Measurements from ENCODE around the gene PTPRF.

- TF ChIP-seq POLR2A (IDR thresholded peaks at IDR 0.05; ENCODE audit: low read length) (peak; percentile 28), GATA1 (IDR thresholded peaks at IDR 0.05; ENCODE audit: low read depth, low read length) (peak; percentile 97)
Measured at GRCh38 chr1:43522776-43523480, 7.8 kb upstream of the PTPRF start.
